Thoracic aorta (tissue), 2 donors: ENCODE results near the gene CREBRF. TPM values are rescaled to one million over a fixed set of nuclear protein-coding genes. Genes with fewer than 3 reads are reported as not detected.

Source experiments
- ATAC-seq: fragments of 150-250 bp; one replicate; pipeline ENCODE4 v1.8.0; 2017; ENCODE audit warnings: low read depth; ENCODE audit not compliant: insufficient number of reproducible peaks, low FRiP score
- DNase-seq: peaks from one replicate; pipeline ENCODE4 v3.0.0-alpha.2; 2020; ENCODE audit warnings: low spot score
- H3K27ac ChIP-seq, 2 donors: fragments of 200-600 bp; sonication (generic); 1 replicate in 1 of 2; 2 replicates in 1 of 2; pipeline ENCODE4 v1.5.1; 2016; ENCODE audit warnings: mild to moderate bottlenecking in 2 of 2, moderate library complexity in 2 of 2
- H3K27me3 ChIP-seq: fragments of 200-600 bp; sonication (generic); replicated peaks from 2 replicates; pipeline ENCODE4 v1.6.0; 2016; ENCODE audit warnings: mild to moderate bottlenecking; ENCODE audit not compliant: insufficient read depth
- H3K36me3 ChIP-seq: fragments of 200-600 bp; sonication (generic); one replicate; pipeline ENCODE4 v1.5.1; 2016
- H3K4me1 ChIP-seq, 2 donors: fragments of 200-600 bp; sonication (generic); 1 replicate in 1 of 2; 2 replicates in 1 of 2; pipeline versions ENCODE4 v1.5.1 to v1.6.0; 2016; ENCODE audit warnings: low read depth in 2 of 2, mild to moderate bottlenecking in 1 of 2; ENCODE audit not compliant: control insufficient read depth in 1 of 2
- H3K4me3 ChIP-seq: fragments of 200-600 bp; sonication (generic); 2 replicates; pipeline ENCODE4 v1.5.1; 2016; ENCODE audit warnings: mild to moderate bottlenecking
- H3K9me3 ChIP-seq: fragments of 200-600 bp; sonication (generic); 2 replicates; pipeline ENCODE4 v1.5.1; 2016
- CTCF ChIP-seq: fragments of 200-600 bp; sonication (generic); IDR thresholded peaks from one replicate; pipeline ENCODE4 v1.5.1; 2019; ENCODE audit warnings: antibody characterized with exemption
- total RNA-seq, 2 donors: library from RNA; depleted of rRNA; stranded (reverse); fragments of >200 nt; gene quantifications; one replicate each; pipeline versions ENCODE4 v1.1.0 to v1.2.3, GENCODE V29; 2016

The CREBRF gene
- total RNA-seq, 2 donors from 2014 or later, result 39.3 to 43.5 TPM

- no peak for TF ChIP-seq CTCF
- Histone ChIP-seq H3K27ac (no peak overlapping the region), H3K4me1 (no peaks in the 10 kb centered on the region), H3K36me3 (peaks cover 30% of the 10 kb centered on the region), H3K4me3 (no peak overlapping the region), H3K9me3 (no peaks in the 10 kb centered on the region), H3K27me3 (no peaks in the 10 kb centered on the region)
- no peak for DNase-seq
- ATAC-seq, result no peak
Measured at GRCh38 chr5:173163219-173163618, 107.1 kb downstream of the CREBRF start.

GRCh38 chr5:173165177-173166016, 109.2 kb downstream of the CREBRF start:
- no peaks in the 10 kb centered on the region for H3K4me1 ChIP-seq
- DNase-seq (no peak), ATAC-seq (no peak)
- H3K27ac ChIP-seq, result no peak overlapping the region
- no peaks in the 10 kb centered on the region for H3K27me3 ChIP-seq
- peaks cover 22% of the 10 kb centered on the region for H3K36me3 ChIP-seq
- no peak overlapping the region for H3K4me3 ChIP-seq
- TF ChIP-seq CTCF, result no peak
- no peaks in the 10 kb centered on the region for H3K9me3 ChIP-seq

GRCh38 chr5:173172166-173172565, 116.0 kb downstream of the CREBRF start:
- H3K36me3 ChIP-seq, result no peaks in the 10 kb centered on the region
- H3K4me1 ChIP-seq, result no peaks in the 10 kb centered on the region
- DNase-seq (no peak), ATAC-seq (no peak)
- no peak overlapping the region for H3K4me3 ChIP-seq
- no peak overlapping the region for H3K27ac ChIP-seq
- no peak for TF ChIP-seq CTCF
- no peaks in the 10 kb centered on the region for H3K27me3 ChIP-seq
- no peaks in the 10 kb centered on the region for H3K9me3 ChIP-seq

GRCh38 chr5:173175523-173175922, 119.4 kb downstream of the CREBRF start:
- DNase-seq (no peak), ATAC-seq (no peak)
- H3K4me3 ChIP-seq, result no peak overlapping the region
- H3K27ac ChIP-seq, result no peak overlapping the region
- no peaks in the 10 kb centered on the region for H3K4me1 ChIP-seq
- no peaks in the 10 kb centered on the region for H3K27me3 ChIP-seq
- no peak for TF ChIP-seq CTCF
- no peaks in the 10 kb centered on the region for H3K36me3 ChIP-seq
- H3K9me3 ChIP-seq, result peaks cover 5% of the 10 kb centered on the region

- Histone ChIP-seq H3K27me3 (no peaks in the 10 kb centered on the region), H3K4me3 (no peak overlapping the region), H3K27ac (no peak overlapping the region), H3K9me3 (peaks cover 5% of the 10 kb centered on the region), H3K4me1 (no peaks in the 10 kb centered on the region), H3K36me3 (no peaks in the 10 kb centered on the region)
- ATAC-seq (no peak), DNase-seq (no peak)
- no peak for TF ChIP-seq CTCF
Measured at GRCh38 chr5:173178369-173178910, 122.3 kb downstream of the CREBRF start.
